Measurements from ENCODE around the gene HGS.

Gene HGS

GRCh38 chr17:81683584-81684441 is at the start of gene HGS, which contains the start of gene ARL16:
Gene HGS, plus strand, starts transcription at chr17:81684011. Its CDS starts 56 bp downstream, at chr17:81684067.
Gene ARL16, minus strand, starts transcription at chr17:81683797. Its CDS starts 44 bp downstream, at chr17:81683753.
- DNase-seq, result peak; percentile 99

- DNase-seq, result no peak
Observed at GRCh38 chr17:81635431-81635830, 48.4 kb upstream of the HGS start.

GRCh38 chr17:81635973-81636504 is 47.8 kb upstream of the HGS start:
- no peak for DNase-seq

GRCh38 chr17:81636505-81637288 is 47.1 kb upstream of the HGS start, which contains the start of the genes NPLOC4 and TSPAN10:
Gene NPLOC4, minus strand, starts transcription at chr17:81637112. Its CDS starts 182 bp downstream, at chr17:81636930.
Gene TSPAN10, plus strand, starts transcription at chr17:81637196. Its CDS starts 5,217 bp downstream, at chr17:81642413.
- peak; percentile 86 for DNase-seq

GRCh38 chr17:81638683-81639082 is 45.1 kb upstream of the HGS start:
- DNase-seq, result no peak

GRCh38 chr17:81640011-81640410 is 43.8 kb upstream of the HGS start:
- no peak for DNase-seq

GRCh38 chr17:81641825-81642489 is 41.9 kb upstream of the HGS start:
- peak; percentile 83 for DNase-seq

- no peak for DNase-seq
Observed at GRCh38 chr17:81644496-81644895, 39.3 kb upstream of the HGS start.

GRCh38 chr17:81644976-81645952 is 38.5 kb upstream of the HGS start:
- DNase-seq, result no peak

- DNase-seq, result no peak
Observed at GRCh38 chr17:81646869-81647600, 36.8 kb upstream of the HGS start.

GRCh38 chr17:81647640-81648012 is 36.2 kb upstream of the HGS start:
- no peak for DNase-seq

- no peak for DNase-seq
Observed at GRCh38 chr17:81648013-81648706, 35.7 kb upstream of the HGS start.

GRCh38 chr17:81648707-81649085 is 35.1 kb upstream of the HGS start:
- DNase-seq, result no peak

GRCh38 chr17:81650951-81651350 is 32.9 kb upstream of the HGS start:
- no peak for DNase-seq

GRCh38 chr17:81651692-81652091 is 32.1 kb upstream of the HGS start:
- DNase-seq, result peak; percentile 96

GRCh38 chr17:81652906-81653771 is 30.7 kb upstream of the HGS start:
- DNase-seq, result no peak

GRCh38 chr17:81655378-81656117 is 28.3 kb upstream of the HGS start:
- DNase-seq, result no peak

- no peak for DNase-seq
Observed at GRCh38 chr17:81656118-81656743, 27.6 kb upstream of the HGS start, which contains the start of gene PDE6G. Gene PDE6G, minus strand, starts transcription at chr17:81656542. Its CDS starts 3,237 bp downstream, at chr17:81653305.
